GM06990 (cell line): ENCODE measurements around the gene GFPT1.

Source experiments
- DNase-seq: peaks from one replicate; pipeline ENCODE4 v3.0.0-alpha.2; 2011; ENCODE audit not compliant: insufficient read length; ENCODE audit errors: extremely low read depth
- H3K27me3 ChIP-seq: replicated peaks from 2 replicates; pipeline ENCODE4 v1.6.0; 2011; ENCODE audit warnings: low read length; ENCODE audit not compliant: control insufficient read depth, insufficient read depth
- H3K36me3 ChIP-seq: 2 replicates; pipeline ENCODE4 v1.5.1; 2011; ENCODE audit warnings: low read length; ENCODE audit not compliant: control insufficient read depth, insufficient read depth
- H3K4me3 ChIP-seq: replicated peaks from 2 replicates; pipeline ENCODE4 v1.5.1; 2011; ENCODE audit warnings: low read depth, mild to moderate bottlenecking, control low read depth, low read length
- TF ChIP-seq, protein P1 (sequence below): IDR thresholded peaks from 2 replicates; pipeline ENCODE4 v1.5.1; 2011; ENCODE audit warnings: low read length, control low read depth, mild to moderate bottlenecking, inconsistent platforms; ENCODE audit not compliant: insufficient read depth, poor library complexity, severe bottlenecking

Gene GFPT1

GRCh38 chr2:69305166-69305565 is 81.9 kb downstream of the GFPT1 start:
- H3K27me3 ChIP-seq = no peaks in the 10 kb centered on the region; the same call in 1 of the 2 replicates
- H3K36me3 ChIP-seq = no peaks in the 10 kb centered on the region
- TF ChIP-seq, protein P1, sequence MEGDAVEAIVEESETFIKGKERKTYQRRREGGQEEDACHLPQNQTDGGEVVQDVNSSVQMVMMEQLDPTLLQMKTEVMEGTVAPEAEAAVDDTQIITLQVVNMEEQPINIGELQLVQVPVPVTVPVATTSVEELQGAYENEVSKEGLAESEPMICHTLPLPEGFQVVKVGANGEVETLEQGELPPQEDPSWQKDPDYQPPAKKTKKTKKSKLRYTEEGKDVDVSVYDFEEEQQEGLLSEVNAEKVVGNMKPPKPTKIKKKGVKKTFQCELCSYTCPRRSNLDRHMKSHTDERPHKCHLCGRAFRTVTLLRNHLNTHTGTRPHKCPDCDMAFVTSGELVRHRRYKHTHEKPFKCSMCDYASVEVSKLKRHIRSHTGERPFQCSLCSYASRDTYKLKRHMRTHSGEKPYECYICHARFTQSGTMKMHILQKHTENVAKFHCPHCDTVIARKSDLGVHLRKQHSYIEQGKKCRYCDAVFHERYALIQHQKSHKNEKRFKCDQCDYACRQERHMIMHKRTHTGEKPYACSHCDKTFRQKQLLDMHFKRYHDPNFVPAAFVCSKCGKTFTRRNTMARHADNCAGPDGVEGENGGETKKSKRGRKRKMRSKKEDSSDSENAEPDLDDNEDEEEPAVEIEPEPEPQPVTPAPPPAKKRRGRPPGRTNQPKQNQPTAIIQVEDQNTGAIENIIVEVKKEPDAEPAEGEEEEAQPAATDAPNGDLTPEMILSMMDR = no peak
- no peak for DNase-seq
- H3K4me3 ChIP-seq = no peak overlapping the region

- no peaks in the 10 kb centered on the region for H3K36me3 ChIP-seq
- peaks cover 1% of the 10 kb centered on the region; the same call in 1 of the 2 replicates for H3K27me3 ChIP-seq
- H3K4me3 ChIP-seq = no peak overlapping the region
- no peak for DNase-seq
- TF ChIP-seq, protein P1 = no peak
These were observed 82.4 kb downstream of the GFPT1 start for GRCh38 chr2:69304656-69305055.

GRCh38 chr2:69300650-69301049 is 86.4 kb downstream of the GFPT1 start:
- Histone ChIP-seq H3K4me3 (no peak overlapping the region), H3K27me3 (peaks cover 2% of the 10 kb centered on the region), H3K36me3 (no peaks in the 10 kb centered on the region)
- TF ChIP-seq, protein P1 = no peak
- no peak for DNase-seq

GRCh38 chr2:69299772-69300516 is 87.1 kb downstream of the GFPT1 start:
- Histone ChIP-seq H3K4me3 (no peak overlapping the region), H3K27me3 (peaks cover 2% of the 10 kb centered on the region), H3K36me3 (no peaks in the 10 kb centered on the region)
- TF ChIP-seq, protein P1 = no peak
- no peak for DNase-seq

GRCh38 chr2:69298862-69299261 is 88.2 kb downstream of the GFPT1 start:
- no peaks in the 10 kb centered on the region for H3K36me3 ChIP-seq
- no peak for DNase-seq
- H3K4me3 ChIP-seq = no peak overlapping the region
- H3K27me3 ChIP-seq = peaks cover 2% of the 10 kb centered on the region
- TF ChIP-seq, protein P1 = no peak
